ENCODE data around the gene MGLL. TPM values are rescaled to one million over a fixed set of nuclear protein-coding genes. Genes with fewer than 3 reads are reported as not detected.

The MGLL gene
- total RNA-seq, 4 donors from 2014 or later: 36.7 to 146 (median 73.5) TPM

DNA sequence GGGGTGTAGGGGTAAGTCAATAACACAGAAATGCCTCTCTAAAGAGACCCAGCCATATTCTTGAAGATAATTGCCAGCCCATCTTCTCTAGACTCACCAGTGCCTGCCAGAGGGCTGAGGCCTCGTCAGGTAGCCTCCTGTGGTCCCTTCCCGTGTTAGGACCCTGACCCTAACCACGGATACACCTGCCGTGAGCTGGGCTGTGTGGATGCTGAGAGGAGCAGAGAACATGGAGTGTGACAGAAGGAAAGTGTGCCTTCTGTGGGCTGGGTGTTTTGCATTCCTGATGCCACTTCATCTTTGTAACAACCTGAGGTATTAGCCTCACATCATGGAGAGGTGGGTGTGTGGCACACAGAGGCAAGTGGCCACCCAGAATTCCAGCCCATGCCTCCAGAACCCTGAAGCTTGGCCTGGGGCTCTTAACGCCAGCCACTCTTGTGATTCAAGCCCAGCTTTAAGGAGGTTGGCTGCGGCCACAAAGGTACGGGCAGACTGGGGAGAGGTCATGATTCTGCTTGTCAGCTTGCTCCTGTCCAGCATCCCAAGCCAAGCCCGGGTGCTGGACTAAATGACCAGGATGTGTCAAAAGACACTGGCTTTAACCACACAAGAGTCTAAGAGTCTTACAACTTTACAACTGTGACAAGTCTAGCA is 170.7 kb downstream of the MGLL start:
- H3K4me3 ChIP-seq: no peak overlapping the region
- peaks cover 0 to 6% (median 0%) of the 10 kb centered on the region in 3 donors for H3K4me1 ChIP-seq
- H3K36me3 ChIP-seq: no peaks in the 10 kb centered on the region
- no peaks in the 10 kb centered on the region for H3K9me3 ChIP-seq
- no peak overlapping the region for H3K27ac ChIP-seq
- WGBS, 2 donors: 47 to 63% methylated on average over 6 to 7 of the region's 8 CpGs
- no peak for TF ChIP-seq POLR2A (IDR thresholded peaks at IDR 0.05)
- TF ChIP-seq, protein P1, sequence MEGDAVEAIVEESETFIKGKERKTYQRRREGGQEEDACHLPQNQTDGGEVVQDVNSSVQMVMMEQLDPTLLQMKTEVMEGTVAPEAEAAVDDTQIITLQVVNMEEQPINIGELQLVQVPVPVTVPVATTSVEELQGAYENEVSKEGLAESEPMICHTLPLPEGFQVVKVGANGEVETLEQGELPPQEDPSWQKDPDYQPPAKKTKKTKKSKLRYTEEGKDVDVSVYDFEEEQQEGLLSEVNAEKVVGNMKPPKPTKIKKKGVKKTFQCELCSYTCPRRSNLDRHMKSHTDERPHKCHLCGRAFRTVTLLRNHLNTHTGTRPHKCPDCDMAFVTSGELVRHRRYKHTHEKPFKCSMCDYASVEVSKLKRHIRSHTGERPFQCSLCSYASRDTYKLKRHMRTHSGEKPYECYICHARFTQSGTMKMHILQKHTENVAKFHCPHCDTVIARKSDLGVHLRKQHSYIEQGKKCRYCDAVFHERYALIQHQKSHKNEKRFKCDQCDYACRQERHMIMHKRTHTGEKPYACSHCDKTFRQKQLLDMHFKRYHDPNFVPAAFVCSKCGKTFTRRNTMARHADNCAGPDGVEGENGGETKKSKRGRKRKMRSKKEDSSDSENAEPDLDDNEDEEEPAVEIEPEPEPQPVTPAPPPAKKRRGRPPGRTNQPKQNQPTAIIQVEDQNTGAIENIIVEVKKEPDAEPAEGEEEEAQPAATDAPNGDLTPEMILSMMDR (IDR thresholded peaks at IDR 0.05): no peak
- intact Hi-C loops (cut with DNase I): loop anchor here (10.0 kb wide), 1 partner anchor 323 kb away; no protein-coding TSS in a partner anchor
- no peaks in the 10 kb centered on the region for H3K27me3 ChIP-seq
- DNase-seq: no peak

DNA sequence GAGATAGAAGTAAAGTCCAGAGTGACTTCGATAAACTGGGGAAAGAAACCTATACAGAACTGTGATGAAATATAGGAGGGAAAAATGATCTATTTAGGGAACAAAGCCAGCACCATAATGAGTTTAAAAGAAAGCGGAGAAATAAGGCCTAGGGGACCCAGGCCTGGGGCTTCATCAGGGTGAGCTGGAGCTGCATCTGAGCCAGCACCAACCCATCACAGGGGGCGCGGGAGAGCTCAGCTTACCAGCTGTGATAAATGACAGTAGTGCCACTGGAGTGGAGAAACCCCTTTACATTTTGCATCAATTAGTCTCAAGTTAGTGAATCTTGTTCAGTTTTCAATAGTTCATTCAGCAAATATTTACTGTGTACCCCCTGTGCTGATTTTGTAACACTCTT is 172.1 kb downstream of the MGLL start:
- Histone ChIP-seq H3K27me3 (no peaks in the 10 kb centered on the region), H3K9me3 (no peaks in the 10 kb centered on the region), H3K4me3 (no peak overlapping the region), H3K4me1 (peaks cover 0 to 6% (median 0%) of the 10 kb centered on the region in 3 donors), H3K27ac (no peak overlapping the region), H3K36me3 (no peaks in the 10 kb centered on the region)
- intact Hi-C loops (cut with DNase I): loop anchor here (10.0 kb wide), 1 partner anchor 325 kb away; no protein-coding TSS in a partner anchor
- no peak for TF ChIP-seq POLR2A (IDR thresholded peaks at IDR 0.05)
- TF ChIP-seq, protein P1 (IDR thresholded peaks at IDR 0.05): no peak
- WGBS, 2 donors: 86 to 91% methylated on average over 4 of the region's 4 CpGs
- DNase-seq: no peak

DNA sequence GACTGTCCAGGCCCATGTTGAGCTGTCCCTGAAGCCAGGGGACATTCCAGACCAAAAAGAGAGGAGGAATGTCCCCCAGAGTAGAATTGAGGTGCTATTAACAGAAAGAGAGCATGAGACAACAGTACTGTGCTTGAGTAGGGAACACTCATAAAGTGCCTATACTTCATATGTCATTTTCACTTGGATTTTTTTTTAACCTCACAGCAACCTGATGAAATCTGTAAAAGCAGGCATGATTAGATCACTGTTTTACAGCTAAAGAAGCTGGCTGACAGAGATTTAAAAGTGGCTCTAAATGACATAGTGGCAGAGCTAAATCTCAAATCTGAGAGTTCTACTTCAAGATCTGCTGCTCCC is 174.5 kb downstream of the MGLL start:
- H3K4me3 ChIP-seq: no peak overlapping the region
- no peaks in the 10 kb centered on the region for H3K9me3 ChIP-seq
- no peak for DNase-seq
- H3K4me1 ChIP-seq: peaks cover 0 to 6% (median 0%) of the 10 kb centered on the region in 3 donors
- intact Hi-C loops (cut with DNase I): no loop called here
- H3K27ac ChIP-seq: no peak overlapping the region
- TF ChIP-seq POLR2A (IDR thresholded peaks at IDR 0.05): no peak
- TF ChIP-seq, protein P1 (IDR thresholded peaks at IDR 0.05): no peak
- no peaks in the 10 kb centered on the region for H3K27me3 ChIP-seq
- no peaks in the 10 kb centered on the region for H3K36me3 ChIP-seq

GRCh38 chr3:127647166-127647844 is 175.0 kb downstream of the MGLL start:
- H3K9me3 ChIP-seq: no peaks in the 10 kb centered on the region
- no peaks in the 10 kb centered on the region for H3K27me3 ChIP-seq
- no peak overlapping the region for H3K4me3 ChIP-seq
- no peaks in the 10 kb centered on the region for H3K36me3 ChIP-seq
- no peak for DNase-seq
- TF ChIP-seq POLR2A (IDR thresholded peaks at IDR 0.05): no peak
- TF ChIP-seq, protein P1 (IDR thresholded peaks at IDR 0.05): no peak
- no peak overlapping the region for H3K27ac ChIP-seq
- intact Hi-C loops (cut with DNase I): no loop called here
- H3K4me1 ChIP-seq: peaks cover 0 to 2% (median 0%) of the 10 kb centered on the region in 3 donors
- WGBS, 2 donors: 55 to 66% methylated on average over 9 to 12 of the region's 13 CpGs

- DNase-seq: no peak
- Histone ChIP-seq H3K36me3 (no peaks in the 10 kb centered on the region), H3K27me3 (no peaks in the 10 kb centered on the region), H3K9me3 (no peaks in the 10 kb centered on the region), H3K4me1 (no peaks in the 10 kb centered on the region), H3K4me3 (no peak overlapping the region), H3K27ac (no peak overlapping the region)
- TF ChIP-seq, protein P1 (IDR thresholded peaks at IDR 0.05): no peak
- no peak for TF ChIP-seq POLR2A (IDR thresholded peaks at IDR 0.05)
- intact Hi-C loops (cut with DNase I): no loop called here
- 63 to 83% methylated on average over 3 to 4 of the region's 10 CpGs for WGBS, 2 donors
These were observed 175.7 kb downstream of the MGLL start for GRCh38 chr3:127646501-127647046.

Data from esophagus squamous epithelium (tissue), 5 donors.